HG02870 (cell line): ENCODE results near the gene SMYD2.

Source experiments
- ATAC-seq: cut with Tn5 transposase; IDR thresholded peaks from one replicate; pipeline ENCODE4 v1.9.1; 2021; ENCODE audit warnings: mild to moderate bottlenecking, moderate library complexity; ENCODE audit not compliant: unreplicated experiment

The SMYD2 gene

GRCh38 chr1:214281021-214281719 is at the start of gene SMYD2:
SMYD2 (plus strand) TSS chr1:214281159; CDS start chr1:214281255, 96 bp downstream.
- ATAC-seq, result peak; percentile 75

DNA sequence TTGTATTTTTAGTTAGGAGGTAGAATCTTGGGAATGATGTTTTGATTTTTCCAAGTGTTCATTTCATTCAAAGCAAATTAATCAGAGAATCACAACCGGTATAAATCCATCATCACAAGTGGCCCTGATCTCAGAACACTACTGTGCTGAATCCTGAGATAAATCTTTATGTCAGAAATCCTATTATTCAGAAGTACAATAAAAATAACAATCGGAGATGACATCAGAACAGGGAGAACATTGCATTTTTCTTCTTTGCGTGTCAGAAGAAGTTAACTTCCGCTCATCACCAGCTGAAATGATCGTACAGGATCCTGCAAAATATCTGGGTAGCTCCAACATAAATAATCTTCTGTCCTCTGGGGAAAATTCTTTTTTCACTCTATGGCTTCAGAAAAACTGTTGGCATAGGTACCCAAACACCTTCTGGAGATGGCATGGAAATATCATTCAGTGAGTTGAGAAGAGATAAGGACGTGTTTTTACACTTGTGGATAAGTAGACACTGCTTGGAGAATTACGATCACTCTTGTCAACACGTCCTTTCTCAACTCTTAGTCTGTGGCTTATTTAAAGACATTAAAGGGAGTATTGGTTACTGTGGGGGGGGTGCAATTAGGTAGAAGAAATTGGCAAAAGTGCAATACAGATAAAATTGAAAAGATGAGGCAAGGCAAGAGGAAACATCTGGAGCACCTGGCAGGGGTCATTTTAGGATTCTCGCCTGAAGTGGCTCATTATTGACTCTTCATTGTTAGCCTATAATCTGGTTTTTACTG is 46.9 kb upstream of the SMYD2 start:
- ATAC-seq, result no peak

- no peak for ATAC-seq
These were observed 46.3 kb upstream of the SMYD2 start for GRCh38 chr1:214234635-214235025.

DNA sequence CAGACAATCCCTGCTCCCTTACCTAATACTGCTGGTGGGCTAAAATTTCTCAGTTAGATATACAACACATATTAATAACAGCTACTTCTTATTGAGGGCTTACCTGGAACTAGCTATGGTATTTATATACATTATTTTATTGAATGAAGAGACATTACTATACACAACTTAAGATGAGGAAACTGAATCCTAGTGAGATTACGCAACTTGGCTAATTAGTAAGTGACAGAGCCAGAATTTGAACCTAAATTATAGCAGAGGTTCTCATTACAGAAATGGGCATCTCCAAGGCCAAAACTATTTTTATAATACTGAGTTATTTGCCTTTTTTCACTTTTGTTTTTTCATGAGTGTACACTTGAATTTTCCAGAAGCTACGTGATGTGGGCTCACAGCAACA is 44.5 kb upstream of the SMYD2 start:
- ATAC-seq, result no peak

- ATAC-seq, result no peak
These were observed 39.9 kb upstream of the SMYD2 start for GRCh38 chr1:214241060-214241459.

- ATAC-seq, result no peak
These were observed 36.7 kb upstream of the SMYD2 start for GRCh38 chr1:214244252-214244651.

- no peak for ATAC-seq
These were observed 36.1 kb upstream of the SMYD2 start for GRCh38 chr1:214244841-214245240.

DNA sequence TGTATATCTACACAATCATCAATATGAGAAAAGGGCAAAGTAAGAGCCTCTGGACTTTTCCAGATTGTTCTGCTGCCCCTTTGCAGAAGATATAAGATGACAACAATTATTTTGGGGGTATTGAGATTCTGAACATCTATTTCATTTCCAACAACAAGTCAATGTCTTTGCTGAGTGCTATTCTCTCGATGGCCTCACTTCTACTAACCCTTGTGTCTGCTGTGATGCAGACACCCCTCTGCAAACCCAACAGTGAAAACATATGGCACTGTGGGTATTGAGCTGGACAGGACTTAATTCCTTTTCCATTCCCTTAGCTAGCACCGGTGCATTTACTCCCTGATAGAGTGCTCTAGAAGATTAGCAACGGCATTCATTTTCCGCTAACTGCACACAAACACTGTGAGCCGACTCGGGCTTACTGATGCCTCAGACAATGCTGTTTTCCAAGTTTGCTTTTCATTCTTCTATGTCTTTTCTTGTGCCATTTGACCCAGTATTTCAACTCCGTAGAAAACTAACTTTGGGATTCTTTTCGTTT is 33.4 kb upstream of the SMYD2 start:
- ATAC-seq, result no peak

GRCh38 chr1:214248311-214249085 is 32.5 kb upstream of the SMYD2 start:
- no peak for ATAC-seq

- no peak for ATAC-seq
These were observed 31.3 kb upstream of the SMYD2 start for GRCh38 chr1:214249651-214250050.

- no peak for ATAC-seq
These were observed 29.6 kb upstream of the SMYD2 start for GRCh38 chr1:214251354-214251753.

- no peak for ATAC-seq
These were observed 25.4 kb upstream of the SMYD2 start for GRCh38 chr1:214255509-214255908.

DNA sequence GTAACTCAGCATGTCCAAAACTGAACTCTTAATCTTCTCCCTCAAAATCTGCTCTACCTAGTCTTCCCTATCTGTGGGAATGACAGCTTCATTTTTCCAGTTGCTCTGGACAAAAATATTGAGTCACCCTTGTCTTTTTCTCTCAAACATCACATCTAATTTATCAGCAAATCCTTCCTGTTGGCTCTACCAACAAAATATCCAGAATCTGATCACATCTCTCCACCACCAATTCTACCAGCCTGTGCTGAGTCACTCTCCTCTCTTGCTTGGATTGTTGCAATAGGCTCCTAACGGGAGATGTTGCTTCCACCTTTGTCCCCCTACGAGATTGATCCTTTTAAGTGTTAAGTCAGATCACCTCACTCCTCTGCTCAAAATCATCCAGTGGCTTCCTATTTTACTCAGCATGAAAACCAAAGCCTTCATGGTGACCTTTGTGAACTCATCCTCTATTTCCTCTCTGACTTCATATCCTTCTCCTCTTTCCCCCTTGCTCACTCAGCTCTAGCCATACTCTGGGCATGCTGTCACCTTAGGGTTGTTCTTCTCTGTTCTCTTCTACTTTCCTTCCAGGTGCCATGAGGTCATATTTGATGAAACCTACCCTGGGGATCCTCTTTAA is 21.5 kb upstream of the SMYD2 start:
- peak; percentile 41 for ATAC-seq

DNA sequence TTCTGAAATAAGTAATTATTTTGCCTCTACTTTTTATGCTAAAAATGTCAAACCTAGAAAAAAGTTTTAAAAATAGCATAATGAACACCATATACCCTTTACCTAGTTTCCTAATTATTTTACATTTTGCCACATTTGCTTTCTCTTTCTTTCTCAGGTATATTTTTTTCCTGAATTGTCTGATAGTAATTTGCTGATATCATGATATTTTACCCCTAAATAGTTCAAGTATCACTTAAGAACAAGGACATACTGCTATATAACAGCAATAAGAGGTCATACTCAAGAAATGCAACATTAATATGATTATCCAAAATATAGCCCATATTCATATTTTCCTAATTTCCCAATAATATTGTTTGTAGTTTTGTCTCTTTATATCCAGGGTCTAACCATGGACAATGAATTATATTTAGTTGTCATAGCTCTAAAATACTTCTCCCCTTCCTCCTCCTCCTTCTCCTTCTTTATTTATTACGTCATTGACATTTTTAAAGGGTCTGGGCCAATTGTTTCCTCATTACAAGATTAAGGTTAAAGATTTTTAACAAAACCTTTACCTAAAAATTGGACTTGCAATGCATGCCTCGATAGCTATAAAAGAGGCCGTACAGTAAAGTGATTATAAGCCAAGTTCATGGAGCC is 20.3 kb upstream of the SMYD2 start:
- no peak for ATAC-seq

- peak; percentile 89 for ATAC-seq
These were observed 19.5 kb upstream of the SMYD2 start for GRCh38 chr1:214261206-214262123.

DNA sequence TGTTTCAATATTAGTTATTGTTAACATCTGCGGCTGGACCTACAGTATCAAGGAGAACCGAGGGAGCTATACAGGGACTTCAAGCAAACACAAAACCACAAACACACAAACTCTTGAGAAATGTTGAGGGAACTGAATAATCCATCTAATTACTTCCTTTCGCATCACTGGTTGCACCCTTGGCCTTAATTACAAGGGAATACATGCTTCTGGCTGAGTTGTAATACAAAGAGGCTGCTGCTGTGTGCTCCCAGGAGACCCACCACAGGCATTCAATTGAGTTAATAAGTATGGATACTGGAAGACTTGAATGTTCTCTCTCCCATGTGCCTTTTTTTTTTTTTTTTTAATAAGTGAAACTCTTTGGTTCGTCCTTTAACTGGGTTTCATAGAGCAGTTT is 16.8 kb upstream of the SMYD2 start:
- no peak for ATAC-seq

DNA sequence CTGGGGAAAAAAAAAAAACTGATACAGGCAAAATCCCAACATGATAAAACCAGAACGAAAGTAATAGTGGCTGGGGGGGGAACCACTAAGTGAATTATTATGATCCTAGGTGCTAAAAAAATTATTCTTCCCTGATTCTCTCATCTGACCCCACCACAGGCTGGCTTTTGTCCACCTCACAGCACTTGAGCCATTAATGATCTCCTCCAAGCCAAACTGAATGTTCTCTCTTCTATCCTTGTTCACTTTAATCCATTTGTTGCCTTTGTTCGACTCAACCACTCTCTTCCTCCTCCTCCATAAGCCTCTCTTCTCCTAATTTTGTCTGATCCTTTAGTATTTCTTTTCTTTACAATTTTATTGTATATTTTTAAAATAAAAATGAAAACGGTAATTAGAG is 16.0 kb upstream of the SMYD2 start:
- no peak for ATAC-seq

GRCh38 chr1:214270097-214270650 is 10.8 kb upstream of the SMYD2 start:
- no peak for ATAC-seq
